SK-N-SH (cell line): Measurements from ENCODE around the gene TNFRSF1B. TPM values are rescaled to one million over a fixed set of nuclear protein-coding genes. Genes with fewer than 3 reads are reported as not detected.

Experiments
- CTCF ChIA-PET: fragments of 300-600, 350-600 bp; formaldehyde crosslinking; extraction: SDS; loops from one replicate; lab custom pipeline; 2021; lab: Yijun Ruan, JAX
- POLR2A ChIA-PET: fragments of 350-600 bp; sonication (Branson Sonifier 250); formaldehyde crosslinking; extraction: SDS; loops from one replicate; lab custom pipeline; 2020; ENCODE audit warnings: antibody characterized with exemption, inconsistent platforms; lab: Yijun Ruan, JAX
- DNase-seq: peaks from one replicate; pipeline ENCODE4 v3.0.0; 2012
- H2AFZ ChIP-seq: fragments of 200-600 bp; sonication (generic); 2 replicates; pipeline ENCODE4 v1.8.1; 2016; ENCODE audit warnings: antibody characterized with exemption, mild to moderate bottlenecking, low read depth
- H3F3A ChIP-seq: fragments of 200-600 bp; sonication (generic); replicated peaks from 2 replicates; pipeline ENCODE3; 2016; ENCODE audit warnings: antibody characterized with exemption, mild to moderate bottlenecking; ENCODE audit not compliant: insufficient read depth
- H3K27ac ChIP-seq, 2 experiments: fragments of 200-500 bp in 1 of 2; fragments of 200-600 bp in 1 of 2; sonication (Bioruptor generic) in 1 of 2; sonication (generic), shearing (Covaris generic) in 1 of 2; 2 replicates each; pipeline versions ENCODE4 v1.5.1 to v1.6.1; 2014 to 2016; ENCODE audit warnings: low read depth in 2 of 2, inconsistent platforms in 1 of 2, low read length in 1 of 2, mild to moderate bottlenecking in 1 of 2, mixed read lengths in 1 of 2
- H3K27me3 ChIP-seq: fragments of 200-600 bp; sonication (generic), shearing (Covaris generic); 2 replicates; pipeline ENCODE4 v1.6.1; 2016; ENCODE audit warnings: mixed run types; ENCODE audit not compliant: insufficient read depth
- H3K36me3 ChIP-seq, 2 experiments: fragments of 200-500 bp in 1 of 2; fragments of 200-600 bp in 1 of 2; sonication (Bioruptor generic) in 1 of 2; sonication (generic) in 1 of 2; replicated peaks in 1 of 2; 2 replicates each; pipeline versions ENCODE3 to v1.5.1; 2014 to 2016; ENCODE audit warnings: low read length in 1 of 2, mild to moderate bottlenecking in 1 of 2; ENCODE audit not compliant: insufficient read depth in 2 of 2, control insufficient read depth in 1 of 2
- H3K4me1 ChIP-seq, 2 experiments: fragments of 200-500 bp in 1 of 2; fragments of 200-600 bp in 1 of 2; sonication (Bioruptor generic) in 1 of 2; sonication (generic), shearing (Covaris generic) in 1 of 2; 2 replicates each; pipeline versions ENCODE4 v1.5.1 to v1.6.1; 2014 to 2016; ENCODE audit warnings: low read depth in 1 of 2, low read length in 1 of 2, mixed run types in 1 of 2; ENCODE audit not compliant: insufficient read depth in 2 of 2, control insufficient read depth in 1 of 2
- H3K4me2 ChIP-seq: fragments of 200-600 bp; sonication (generic), shearing (Covaris generic); 2 replicates; pipeline ENCODE4 v1.6.1; 2017; ENCODE audit warnings: mixed run types
- H3K4me3 ChIP-seq, 2 experiments: fragments of 200-500 bp in 1 of 2; fragments of 200-600 bp in 1 of 2; sonication (Bioruptor generic) in 1 of 2; sonication (generic), shearing (Covaris generic) in 1 of 2; 2 replicates each; pipeline versions ENCODE4 v1.5.1 to v1.8.1; 2014 to 2016; ENCODE audit warnings: low read depth in 2 of 2, inconsistent platforms in 1 of 2, low read length in 1 of 2, mild to moderate bottlenecking in 1 of 2, mixed read lengths in 1 of 2, moderate library complexity in 1 of 2
- H3K79me2 ChIP-seq: fragments of 200-600 bp; sonication (generic); 2 replicates; pipeline ENCODE4 v1.8.1; 2017; ENCODE audit warnings: mild to moderate bottlenecking; ENCODE audit not compliant: insufficient read depth
- H3K9ac ChIP-seq: fragments of 200-600 bp; sonication (generic); 2 replicates; pipeline ENCODE4 v1.6.1; 2017; ENCODE audit warnings: mixed run types
- H3K9me2 ChIP-seq: fragments of 200-600 bp; sonication (generic); 2 replicates; pipeline ENCODE4 v1.6.1; 2017; ENCODE audit warnings: mixed run types
- H3K9me3 ChIP-seq: fragments of 200-600 bp; sonication (generic); 2 replicates; pipeline ENCODE4 v1.6.1; 2017; ENCODE audit warnings: mixed run types, mild to moderate bottlenecking, moderate library complexity
- H4K20me1 ChIP-seq: fragments of 200-600 bp; sonication (generic); 2 replicates; pipeline ENCODE4 v1.6.1; 2017; ENCODE audit warnings: mild to moderate bottlenecking, mixed run types; ENCODE audit not compliant: insufficient read depth
- CTCF ChIP-seq: fragments of 200-600 bp; sonication (generic); IDR thresholded peaks from 2 replicates; pipeline ENCODE4 v1.6.1; 2017; ENCODE audit warnings: antibody characterized with exemption, mild to moderate bottlenecking, moderate library complexity
- FOSL2 ChIP-seq: IDR thresholded peaks from 2 replicates; pipeline ENCODE4 v1.4.0; 2012; ENCODE audit warnings: low read depth, mild to moderate bottlenecking, moderate library complexity, borderline replicate concordance
- FOXJ3 ChIP-seq: sonication (generic); formaldehyde crosslinking; IDR thresholded peaks from 2 replicates; pipeline ENCODE4 v1.5.1; 2020; ENCODE audit warnings: mild to moderate bottlenecking, missing genetic modification reagents
- FOXM1 ChIP-seq: IDR thresholded peaks from 2 replicates; pipeline ENCODE4 v1.4.0; 2012; ENCODE audit warnings: low read depth, mild to moderate bottlenecking
- GABPA ChIP-seq: IDR thresholded peaks from 2 replicates; pipeline ENCODE4 v1.4.0; 2012; ENCODE audit warnings: low read depth, mild to moderate bottlenecking
- IRF3 ChIP-seq: fragments of 150-350 bp; IDR thresholded peaks from 2 replicates; pipeline ENCODE4 v1.6.1; 2016; ENCODE audit warnings: mild to moderate bottlenecking, low read depth, low read length
- JUND ChIP-seq: IDR thresholded peaks from 2 replicates; pipeline ENCODE4 v1.4.0; 2012
- MEF2A ChIP-seq: IDR thresholded peaks from 2 replicates; pipeline ENCODE4 v1.4.0; 2012; ENCODE audit warnings: low read depth, borderline replicate concordance
- NRF1 ChIP-seq: IDR thresholded peaks from 2 replicates; pipeline ENCODE4 v1.6.1; 2012; ENCODE audit warnings: low read depth, mild to moderate bottlenecking, low read length
- RAD21 ChIP-seq: IDR thresholded peaks from 2 replicates; pipeline ENCODE4 v1.6.1; 2012; ENCODE audit warnings: mild to moderate bottlenecking, low read length
- RCOR1 ChIP-seq: fragments of 150-350 bp; IDR thresholded peaks from 2 replicates; pipeline ENCODE4 v1.6.1; 2017; ENCODE audit warnings: antibody characterized with exemption, low read length
- REST ChIP-seq: IDR thresholded peaks from 2 replicates; pipeline ENCODE4 v1.6.1; 2012; ENCODE audit warnings: mild to moderate bottlenecking, low read depth, low read length, moderate library complexity
- RXRA ChIP-seq: IDR thresholded peaks from 2 replicates; pipeline ENCODE4 v1.4.0; 2012; ENCODE audit warnings: low read depth, mild to moderate bottlenecking, borderline replicate concordance
- SIN3A ChIP-seq: IDR thresholded peaks from 2 replicates; pipeline ENCODE4 v1.6.1; 2012; ENCODE audit warnings: low read depth, mild to moderate bottlenecking, low read length, moderate library complexity, borderline replicate concordance
- TAF1 ChIP-seq: IDR thresholded peaks from 2 replicates; pipeline ENCODE4 v1.6.1; 2012; ENCODE audit warnings: low read depth, mild to moderate bottlenecking, low read length, moderate library complexity, borderline replicate concordance
- TEAD4 ChIP-seq: IDR thresholded peaks from 2 replicates; pipeline ENCODE4 v1.4.0; 2012; ENCODE audit warnings: mild to moderate bottlenecking, borderline replicate concordance; ENCODE audit not compliant: insufficient read depth
- USF2 ChIP-seq: fragments of 150-350 bp; IDR thresholded peaks from 2 replicates; pipeline ENCODE4 v1.6.1; 2017; ENCODE audit warnings: antibody characterized with exemption, low read length, low read depth, borderline replicate concordance
- YY1 ChIP-seq: IDR thresholded peaks from 2 replicates; pipeline ENCODE4 v1.4.0; 2012; ENCODE audit warnings: low read depth, mild to moderate bottlenecking
- ZBTB33 ChIP-seq: IDR thresholded peaks from 2 replicates; pipeline ENCODE4 v1.4.0; 2012; ENCODE audit warnings: low read depth, borderline replicate concordance
- WGBS: methylation state at CpG from one replicate; pipeline ENCODE4 v1.1.6; 2017; ENCODE audit warnings: low lambda C conversion rate; 5-methylcytosine and 5-hydroxymethylcytosine counted together
- polyA plus RNA-seq, 3 experiments: library from polyadenylated mRNA; depleted of rRNA; stranded (reverse); fragments of >200 nt; gene quantifications; 2 replicates each; pipeline ENCODE4 v1.2.3, GENCODE V29; 2012

Gene TNFRSF1B
- polyA plus RNA-seq, 1 of the 3 experiments (the other 2 are of a cell fraction): 0.36 TPM

GRCh38 chr1:12167493-12168429 lies 970 bp downstream of the TNFRSF1B start (continued):
- TF ChIP-seq YY1: no peak

GRCh38 chr1:12168451-12169160 lies 1.8 kb downstream of the TNFRSF1B start:
- Histone ChIP-seq H3K27me3 (peaks cover 15% of the 10 kb centered on the region), H3K9me2 (no peaks in the 10 kb centered on the region), H3K9me3 (no peaks in the 10 kb centered on the region), H3K4me3 (no peak overlapping the region), H3K9ac (no peak overlapping the region), H3F3A (no peaks in the 10 kb centered on the region), H2AFZ (no peak overlapping the region)
- WGBS: 88% methylated on average over 13 of the region's 17 CpGs
- ChIA-PET POLR2A (no interaction called here), CTCF (interaction anchor here (1.1 to 6.2 kb wide), 2 partner anchors 16 to 44 kb away, joined by 3 to 37 read pairs; no protein-coding TSS in a partner anchor)
- no peak for TF ChIP-seq USF2
- TF ChIP-seq FOXM1: no peak
- TF ChIP-seq IRF3: no peak
- no peak for TF ChIP-seq RAD21
- no peak for TF ChIP-seq ZBTB33
- TF ChIP-seq FOXJ3 (CRISPR knock-in tag): no peak
- TF ChIP-seq MEF2A: no peak
- no peak for TF ChIP-seq FOSL2
- TF ChIP-seq RXRA: no peak
- no peak for TF ChIP-seq RCOR1
- TF ChIP-seq JUND: no peak
- no peak for TF ChIP-seq NRF1
- no peak for TF ChIP-seq GABPA
- TF ChIP-seq SIN3A: no peak
- TF ChIP-seq TEAD4: no peak
- no peak for TF ChIP-seq TAF1
- no peak for TF ChIP-seq CTCF
- TF ChIP-seq REST: no peak
- TF ChIP-seq, all 33 proteins: peak for 0
- no peaks in the 10 kb centered on the region for H3K79me2 ChIP-seq
- no peak overlapping the region for H3K27ac ChIP-seq
- no peak overlapping the region for H3K4me2 ChIP-seq
- no peaks in the 10 kb centered on the region for H3K36me3 ChIP-seq
- H3K4me1 ChIP-seq: peaks cover 0 to 5% of the 10 kb centered on the region in 2 experiments; a peak in 1 of 4 replicates
- no peaks in the 10 kb centered on the region for H4K20me1 ChIP-seq
- no peak for DNase-seq
